Measurements from ENCODE around the gene TMEM151B. TPM values are rescaled to one million over a fixed set of nuclear protein-coding genes. Genes with fewer than 3 reads are reported as not detected.
"Not testable (repeated sequence)": the region's sequence is repeated elsewhere in the genome, so short reads cannot be mapped to it uniquely, and the experiment has no call there.

TMEM151B gene
- total and polyA plus RNA-seq, 10 of the 15 experiments (the other 5 are each of a cell fraction or from before 2014, with no cell fraction given): 0.01 to 0.19 (median 0.05) TPM; not detected in 6

GRCh38 chr6:44317136-44317631 is 46.9 kb downstream of the TMEM151B start:
- H2AFZ ChIP-seq (ENCODE audit: control insufficient read depth, low read depth, low read length); H3K4me3 ChIP-seq; FAIRE-seq; H3K4me2 ChIP-seq (ENCODE audit: control insufficient read depth, insufficient read depth); H3K36me3 ChIP-seq (ENCODE audit: control insufficient read depth in 2 of 2, insufficient read depth in 2 of 2, low read length in 1 of 2); H3K4me1 ChIP-seq (ENCODE audit: control insufficient read depth, insufficient read depth, low read length); intact Hi-C loops (cut with micrococcal nuclease; ENCODE audit: unreplicated experiment); BruUV-seq (replicated peaks); H3K27me3 ChIP-seq (replicated peaks in 1 of 2; ENCODE audit: control insufficient read depth in 2 of 2, insufficient read depth in 2 of 2, low read length in 1 of 2); DNase-seq (ENCODE audit: low read depth, low spot score); ATAC-seq; RAD21 ChIA-PET (ENCODE audit: unreplicated experiment); H4K20me1 ChIP-seq (ENCODE audit: control insufficient read depth, insufficient read depth); H3K79me2 ChIP-seq (ENCODE audit: control insufficient read depth, insufficient read depth, low read length); CTCF ChIA-PET; POLR2A ChIA-PET; H3K9ac ChIP-seq (ENCODE audit: control insufficient read depth, insufficient read depth, low read length); H3K9me3 ChIP-seq (replicated peaks; ENCODE audit: control insufficient read depth, insufficient read depth, low read length); SMC1A ChIA-PET (ENCODE audit: uncharacterized antibody, unreplicated experiment); in situ Hi-C loops (cut with MboI); H3K27ac ChIP-seq (ENCODE audit: control insufficient read depth, insufficient read depth): not testable (repeated sequence)
- WGBS (ENCODE audit: insufficient coverage, insufficient replicate concordance, low lambda C conversion rate, missing lambda C conversion rate): 23% methylated on average over 8 of the region's 9 CpGs

DNA sequence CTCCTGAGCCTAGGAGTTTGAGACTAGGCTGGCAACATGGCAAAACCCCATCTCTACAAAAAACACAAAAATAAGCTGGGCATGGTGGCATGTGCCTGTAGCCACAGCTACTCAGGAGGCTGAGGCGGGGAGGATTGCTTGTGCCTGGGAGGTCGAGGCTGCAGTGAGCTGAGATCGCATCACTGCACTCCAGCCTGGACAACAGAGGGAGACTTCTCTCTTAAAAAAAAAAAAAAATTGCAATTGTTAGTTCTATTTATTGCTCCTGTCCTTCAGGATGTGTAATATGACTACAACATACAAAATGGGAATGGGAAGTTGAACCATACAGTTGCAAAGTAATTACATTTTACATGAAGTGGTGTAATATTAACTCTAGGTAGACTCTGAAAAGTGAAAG is 51.0 kb downstream of the TMEM151B start:
- intact Hi-C loops (cut with micrococcal nuclease; ENCODE audit: unreplicated experiment) (no loop called here), in situ Hi-C loops (cut with MboI) (no loop called here)
- no peaks in the 10 kb centered on the region for H4K20me1 ChIP-seq (ENCODE audit: control insufficient read depth, insufficient read depth)
- CTCF ChIA-PET: interaction anchor here (1.4 to 1.6 kb wide), 2 partner anchors 16 to 17 kb away, joined by 5 to 7 read pairs; no protein-coding TSS in a partner anchor
- no peak overlapping the region for H2AFZ ChIP-seq (ENCODE audit: control insufficient read depth, low read depth, low read length)
- 54% methylated on average over 3 of the region's 3 CpGs for WGBS (ENCODE audit: insufficient coverage, insufficient replicate concordance, low lambda C conversion rate, missing lambda C conversion rate)
- no peaks in the 10 kb centered on the region for H3K4me1 ChIP-seq (ENCODE audit: control insufficient read depth, insufficient read depth, low read length)
- no peaks in the 10 kb centered on the region; a peak in 2 of 4 replicates for H3K27me3 ChIP-seq (replicated peaks in 1 of 2; ENCODE audit: control insufficient read depth in 2 of 2, insufficient read depth in 2 of 2, low read length in 1 of 2)
- POLR2A ChIA-PET: no interaction called here
- H3K9ac ChIP-seq (ENCODE audit: control insufficient read depth, insufficient read depth, low read length): no peak overlapping the region
- BruUV-seq (replicated peaks): no TSS peak
- no peak overlapping the region for H3K4me2 ChIP-seq (ENCODE audit: control insufficient read depth, insufficient read depth)
- TF ChIP-seq PAX8 (IDR thresholded peaks at IDR 0.05) (no peak), ZNF592 (IDR thresholded peaks at IDR 0.05) (no peak), MEF2B (IDR thresholded peaks at IDR 0.05; ENCODE audit: partially characterized antibody, poor library complexity, severe bottlenecking) (no peak), BACH1 (IDR thresholded peaks at IDR 0.05; ENCODE audit: borderline replicate concordance) (no peak), RELB (IDR thresholded peaks at IDR 0.05; ENCODE audit: low read depth) (no peak)
- TF ChIP-seq, protein P1, sequence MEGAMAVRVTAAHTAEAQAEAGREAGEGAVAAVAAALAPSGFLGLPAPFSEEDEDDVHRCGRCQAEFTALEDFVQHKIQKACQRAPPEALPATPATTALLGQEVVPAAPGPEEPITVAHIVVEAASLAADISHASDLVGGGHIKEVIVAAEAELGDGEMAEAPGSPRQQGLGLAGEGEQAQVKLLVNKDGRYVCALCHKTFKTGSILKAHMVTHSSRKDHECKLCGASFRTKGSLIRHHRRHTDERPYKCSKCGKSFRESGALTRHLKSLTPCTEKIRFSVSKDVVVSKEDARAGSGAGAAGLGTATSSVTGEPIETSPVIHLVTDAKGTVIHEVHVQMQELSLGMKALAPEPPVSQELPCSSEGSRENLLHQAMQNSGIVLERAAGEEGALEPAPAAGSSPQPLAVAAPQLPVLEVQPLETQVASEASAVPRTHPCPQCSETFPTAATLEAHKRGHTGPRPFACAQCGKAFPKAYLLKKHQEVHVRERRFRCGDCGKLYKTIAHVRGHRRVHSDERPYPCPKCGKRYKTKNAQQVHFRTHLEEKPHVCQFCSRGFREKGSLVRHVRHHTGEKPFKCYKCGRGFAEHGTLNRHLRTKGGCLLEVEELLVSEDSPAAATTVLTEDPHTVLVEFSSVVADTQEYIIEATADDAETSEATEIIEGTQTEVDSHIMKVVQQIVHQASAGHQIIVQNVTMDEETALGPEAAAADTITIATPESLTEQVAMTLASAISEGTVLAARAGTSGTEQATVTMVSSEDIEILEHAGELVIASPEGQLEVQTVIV (IDR thresholded peaks at IDR 0.05; ENCODE audit: borderline replicate concordance, partially characterized antibody): no peak
- no peak for ATAC-seq
- H3K79me2 ChIP-seq (ENCODE audit: control insufficient read depth, insufficient read depth, low read length): no peaks in the 10 kb centered on the region
- FAIRE-seq: no peak
- no peaks in the 10 kb centered on the region for H3K9me3 ChIP-seq (replicated peaks; ENCODE audit: control insufficient read depth, insufficient read depth, low read length)
- RAD21 ChIA-PET (ENCODE audit: unreplicated experiment): no interaction called here
- no peak overlapping the region for H3K4me3 ChIP-seq
- H3K36me3 ChIP-seq (ENCODE audit: control insufficient read depth in 2 of 2, insufficient read depth in 2 of 2, low read length in 1 of 2): no peaks in the 10 kb centered on the region
- H3K27ac ChIP-seq (ENCODE audit: control insufficient read depth, insufficient read depth): no peak overlapping the region
- SMC1A ChIA-PET (ENCODE audit: uncharacterized antibody, unreplicated experiment): interaction anchor here (1.1 kb wide), 1 partner anchor 18 kb away, joined by 3 read pairs; no protein-coding TSS in a partner anchor
- no peak for DNase-seq (ENCODE audit: low read depth, low spot score)

Measured in GM12878 (cell line).